Activated CD4-positive, CD25-positive, alpha-beta regulatory T cell treated with anti-CD3 and anti-CD28 coated beads, Interleukin-2, amount 50 U/mL, for 24 hours (primary cell): ENCODE data around the gene NPB.

ENCODE experiments used
- ATAC-seq, 2 donors: fragments of 150-1000 bp; cut with Tn5 transposase; one replicate each; pipeline ENCODE4 v1.10.0; 2021; ENCODE audit warnings: mild to moderate bottlenecking in 1 of 2, moderate library complexity in 1 of 2

The NPB gene

GRCh38 chr17:81927152-81927652 is 25.2 kb downstream of the NPB start:
- ATAC-seq, result peak; percentile 20 to 29

- peak; percentile 69 to 70 for ATAC-seq
Measured at GRCh38 chr17:81927653-81928543, 25.9 kb downstream of the NPB start, which contains the start of gene MAFG. Gene MAFG, minus strand, starts transcription at chr17:81927735. Its CDS starts 4,550 bp downstream, at chr17:81923185.

GRCh38 chr17:81928544-81929252 is 26.7 kb downstream of the NPB start:
- no peak for ATAC-seq

- ATAC-seq, result no peak
Measured at GRCh38 chr17:81929253-81930141, 27.5 kb downstream of the NPB start.

- no peak for ATAC-seq
Measured at GRCh38 chr17:81930142-81931125, 28.4 kb downstream of the NPB start.

GRCh38 chr17:81931189-81931556 is 29.1 kb downstream of the NPB start:
- ATAC-seq, result no peak

- no peak for ATAC-seq
Measured at GRCh38 chr17:81931557-81932332, 29.7 kb downstream of the NPB start.

DNA sequence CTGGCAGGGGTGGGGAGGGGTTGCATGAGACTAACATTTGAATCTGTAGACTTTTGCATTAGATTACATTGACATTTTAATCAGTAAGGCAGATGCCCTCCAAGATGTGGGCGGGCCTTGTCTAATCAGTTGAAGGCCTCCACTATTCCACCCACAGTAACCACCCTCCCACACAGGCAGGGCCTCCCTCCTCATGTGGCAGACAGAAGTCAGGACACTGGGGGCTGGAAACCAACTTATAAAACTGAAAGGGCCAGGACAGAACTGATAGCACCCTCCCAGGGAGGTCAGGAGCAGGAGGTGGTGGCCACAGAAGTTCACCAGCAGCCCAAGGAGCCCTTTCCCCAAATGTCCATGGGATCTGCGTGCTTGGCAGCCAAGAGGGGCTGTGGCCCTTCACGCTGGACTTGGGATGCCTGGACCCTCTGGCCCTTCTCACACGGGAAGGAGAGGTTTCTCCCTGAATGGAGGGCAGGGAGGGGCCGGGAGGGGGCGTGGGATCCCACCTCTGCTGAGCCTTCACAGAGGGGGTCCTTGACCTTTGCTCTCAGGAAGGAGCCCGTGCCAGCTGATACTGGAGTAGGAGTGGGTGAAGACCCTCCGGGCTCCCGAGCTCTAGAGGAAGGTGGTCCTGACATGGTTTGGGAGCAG is 30.4 kb downstream of the NPB start:
- ATAC-seq, result no peak

DNA sequence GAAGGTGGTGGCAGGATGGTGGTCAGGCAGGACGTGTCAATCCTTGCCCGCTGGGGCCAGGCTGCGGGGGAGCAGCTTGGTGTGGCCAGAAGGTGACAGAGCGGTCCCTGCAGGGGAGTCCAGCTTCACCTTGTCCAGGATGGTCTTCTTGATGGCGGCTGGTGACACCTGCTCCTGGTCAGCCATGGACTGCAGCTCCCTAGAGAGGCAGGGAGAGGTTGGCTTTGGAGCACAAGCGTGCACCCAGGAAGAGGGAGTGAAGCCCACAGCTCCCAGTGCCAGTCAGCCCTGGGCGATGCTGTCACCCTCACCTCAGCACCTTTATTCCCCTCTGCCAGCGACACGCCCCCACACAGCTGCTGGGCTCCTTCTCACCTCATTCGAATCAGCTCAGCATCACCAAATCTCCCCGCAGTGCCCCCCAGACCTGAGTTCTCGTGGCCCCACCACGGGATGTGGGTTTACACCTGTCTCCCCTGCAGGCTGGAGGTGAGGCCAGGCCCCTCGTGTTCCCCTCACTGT is 31.2 kb downstream of the NPB start:
- ATAC-seq, result no peak

DNA sequence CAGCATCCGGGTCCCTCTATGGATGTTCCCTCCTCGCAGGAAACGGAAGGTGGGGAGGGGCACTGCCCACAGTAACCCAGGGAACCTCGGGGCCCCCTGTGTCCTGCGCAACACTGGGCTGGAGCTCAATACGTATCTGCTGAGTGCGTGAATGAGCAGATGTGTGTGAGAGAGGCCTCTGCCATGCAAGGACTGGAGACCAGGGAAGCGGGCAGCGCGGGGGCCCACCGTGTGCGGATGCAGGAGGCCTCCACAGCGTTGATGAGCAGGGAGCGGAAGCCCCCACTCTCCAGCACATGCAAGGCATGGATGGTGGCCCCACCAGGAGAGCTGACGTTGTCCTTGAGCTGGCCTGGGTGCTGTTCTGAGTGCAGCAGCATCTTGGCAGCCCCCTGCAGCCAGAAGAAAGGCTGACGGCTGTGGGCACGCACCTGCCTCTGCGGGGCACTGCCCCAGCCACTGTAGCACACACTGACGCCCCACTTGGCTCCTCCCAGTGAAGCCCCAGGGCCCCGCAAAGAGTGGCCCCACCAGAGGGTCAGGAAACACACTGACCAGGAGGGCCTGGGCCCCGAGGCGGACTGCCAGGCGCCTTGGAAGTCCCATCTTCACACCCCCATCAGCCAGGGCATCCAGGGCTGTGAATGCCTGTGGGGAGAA is 32.2 kb downstream of the NPB start:
- ATAC-seq, result no peak

GRCh38 chr17:81934850-81935708 is 33.0 kb downstream of the NPB start:
- no peak for ATAC-seq

DNA sequence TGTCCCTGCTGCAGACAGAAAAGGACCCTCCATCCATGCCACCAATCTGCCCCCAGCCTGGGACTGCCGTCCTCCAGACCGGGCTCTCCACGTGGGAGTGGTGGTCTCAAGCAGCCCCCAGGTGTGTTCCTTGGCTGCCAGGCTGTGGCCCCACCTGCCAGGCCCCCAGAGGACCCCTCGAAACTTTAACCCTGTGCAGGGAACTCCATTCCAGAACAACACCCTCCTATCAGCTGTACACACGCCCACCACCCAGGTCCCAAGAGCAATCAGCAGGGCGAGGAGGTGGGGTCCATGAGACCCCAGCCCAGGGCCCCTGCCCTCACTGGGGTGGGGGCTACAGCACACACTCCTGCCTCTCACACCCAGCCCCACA is 33.7 kb downstream of the NPB start:
- ATAC-seq, result no peak

GRCh38 chr17:81939218-81939617 is 37.2 kb downstream of the NPB start:
- ATAC-seq, result no peak

GRCh38 chr17:81939881-81940385 is 37.9 kb downstream of the NPB start:
- no peak for ATAC-seq

GRCh38 chr17:81940538-81941483 is 38.8 kb downstream of the NPB start:
- no peak for ATAC-seq

DNA sequence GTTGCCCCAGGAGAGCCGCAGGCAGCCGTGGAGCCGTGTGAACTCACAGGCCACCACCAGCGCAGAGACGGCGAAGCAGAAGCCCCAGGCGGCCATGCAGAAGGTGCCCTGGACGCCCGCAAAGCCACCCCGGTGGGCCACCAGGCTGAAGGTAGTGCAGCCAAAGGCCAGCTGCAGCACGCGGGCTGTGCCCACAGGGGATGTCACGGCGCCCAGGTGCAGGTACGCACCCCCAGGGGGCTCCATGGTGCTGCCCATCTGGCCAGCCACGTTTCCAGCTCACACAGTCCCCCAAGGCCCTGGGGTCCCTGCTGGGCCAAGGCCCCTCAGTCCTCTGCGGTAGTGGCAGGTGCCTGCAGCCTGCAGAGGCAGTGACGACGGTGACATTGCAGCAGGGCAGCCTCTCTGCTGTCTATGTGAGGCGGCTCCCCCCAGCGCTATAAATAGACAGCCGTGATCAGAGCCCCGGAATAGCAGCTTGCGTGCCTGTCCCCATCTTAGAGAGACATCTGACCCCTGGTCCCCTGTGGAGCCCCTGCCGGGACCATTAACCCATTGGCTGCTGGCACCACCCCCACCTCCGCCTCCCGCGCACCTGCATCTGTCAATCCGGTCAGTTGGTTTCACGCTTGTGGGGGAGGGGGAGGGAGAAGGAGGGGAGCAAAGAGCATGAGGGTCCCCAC is 39.6 kb downstream of the NPB start:
- no peak for ATAC-seq
